ENCODE results near the gene TMEM127.
"Not testable (repeated sequence)": the region's sequence is repeated elsewhere in the genome, so short reads cannot be mapped to it uniquely, and the experiment has no call there.

GRCh38 chr2:96294271-96294670 is 28.5 kb upstream of the TMEM127 start:
- not testable (repeated sequence) for TF ChIP-seq CTCF, POLR2A (IDR thresholded peaks at IDR 0.05)

Data from heart left ventricle (tissue), 13 donors.